IMR-90 (cell line): ENCODE data around the gene IL1R2. TPM values are rescaled to one million over a fixed set of nuclear protein-coding genes. Genes with fewer than 3 reads are reported as not detected.

Experiments
- ATAC-seq: fragments of 200-7000 bp; cut with Tn5 transposase; 2 replicates; pipeline ENCODE4 v1.9.1; 2020; ENCODE audit warnings: low read depth, mild to moderate bottlenecking, moderate library complexity
- BruUV-seq: library from RNA; stranded (reverse); fragments of 400-500 nt; replicated peaks from 2 replicates; lab custom pipeline; 2021; lab: Mats Ljungman, UMichigan
- CTCF ChIA-PET: fragments of 300-600 bp; formaldehyde crosslinking; extraction: SDS; loops from one replicate; lab custom pipeline; 2021; ENCODE audit warnings: antibody characterized with exemption; lab: Yijun Ruan, JAX
- POLR2A ChIA-PET: fragments of 300-600 bp; sonication (Branson Sonifier 250); formaldehyde crosslinking; loops from one replicate; lab custom pipeline; 2022; ENCODE audit warnings: antibody characterized with exemption; ENCODE audit not compliant: unreplicated experiment; lab: Charles Lee
- DNase-seq: peaks from one replicate; pipeline ENCODE4 v3.0.0; 2013
- H2AFZ ChIP-seq: replicated peaks from 2 replicates; pipeline ENCODE3; 2013; ENCODE audit warnings: low read length, mild to moderate bottlenecking; ENCODE audit not compliant: poor library complexity
- H2AK5ac ChIP-seq: 2 replicates; pipeline ENCODE4 v1.6.1; 2013; ENCODE audit warnings: low read depth, low read length, inconsistent platforms
- H2AK9ac ChIP-seq: replicated peaks from 2 replicates; pipeline ENCODE3; 2013; ENCODE audit warnings: mild to moderate bottlenecking, low read depth, low read length, moderate library complexity; ENCODE audit not compliant: poor library complexity
- H2BK120ac ChIP-seq: 2 replicates; pipeline ENCODE4 v1.6.1; 2013; ENCODE audit warnings: low read depth, low read length, inconsistent platforms
- H2BK15ac ChIP-seq: 3 replicates; pipeline ENCODE4 v1.6.1; 2013; ENCODE audit warnings: low read depth, low read length, inconsistent platforms
- H2BK20ac ChIP-seq: 2 replicates; pipeline ENCODE4 v1.6.1; 2013; ENCODE audit warnings: low read depth, mild to moderate bottlenecking, inconsistent platforms, low read length, moderate library complexity
- H2BK5ac ChIP-seq: 2 replicates; pipeline ENCODE4 v1.6.1; 2013; ENCODE audit warnings: mild to moderate bottlenecking, low read depth, low read length, inconsistent platforms; ENCODE audit not compliant: poor library complexity, severe bottlenecking
- H3K14ac ChIP-seq: replicated peaks from 2 replicates; pipeline ENCODE4 v1.6.1; 2013; ENCODE audit warnings: low read depth, low read length, inconsistent platforms
- H3K18ac ChIP-seq: 2 replicates; pipeline ENCODE4 v1.6.1; 2013; ENCODE audit warnings: low read depth, low read length, control low read depth
- H3K23ac ChIP-seq: 2 replicates; pipeline ENCODE4 v1.6.1; 2013; ENCODE audit warnings: low read depth, low read length, inconsistent platforms
- H3K27ac ChIP-seq: 2 replicates; pipeline ENCODE4 v1.5.1; 2013; ENCODE audit warnings: mild to moderate bottlenecking, control low read depth, low read length; ENCODE audit not compliant: insufficient read depth
- H3K27me3 ChIP-seq: 2 replicates; pipeline ENCODE4 v1.6.1; 2013; ENCODE audit warnings: low read length; ENCODE audit not compliant: control insufficient read depth, insufficient read depth
- H3K36me3 ChIP-seq: 2 replicates; pipeline ENCODE4 v1.6.1; 2013; ENCODE audit warnings: low read length, mixed read lengths; ENCODE audit not compliant: control insufficient read depth, insufficient read depth
- H3K4ac ChIP-seq: 2 replicates; pipeline ENCODE4 v1.6.1; 2013; ENCODE audit warnings: low read depth, low read length, inconsistent platforms
- H3K4me1 ChIP-seq: 2 replicates; pipeline ENCODE4 v1.6.1; 2013; ENCODE audit warnings: low read length, mixed read lengths; ENCODE audit not compliant: control insufficient read depth, insufficient read depth
- H3K4me2 ChIP-seq: 2 replicates; pipeline ENCODE4 v1.6.1; 2013; ENCODE audit warnings: low read depth, mild to moderate bottlenecking, control low read depth, low read length, moderate library complexity
- H3K4me3 ChIP-seq: 2 replicates; pipeline ENCODE4 v1.5.1; 2013; ENCODE audit warnings: low read depth, mild to moderate bottlenecking, control low read depth, low read length, moderate library complexity; ENCODE audit not compliant: insufficient read depth
- H3K56ac ChIP-seq: 2 replicates; pipeline ENCODE4 v1.6.1; 2013; ENCODE audit warnings: low read length, inconsistent platforms; ENCODE audit not compliant: insufficient read depth; ENCODE audit errors: extremely low read depth
- H3K79me1 ChIP-seq, 2 experiments: 2 replicates each; pipeline ENCODE4 v1.6.1; 2013; ENCODE audit warnings: low read length in 2 of 2, inconsistent platforms in 1 of 2, low read depth in 1 of 2
- H3K9ac ChIP-seq: 2 replicates; pipeline ENCODE4 v1.6.1; 2013; ENCODE audit warnings: low read depth, low read length, control low read depth
- H3K9me1 ChIP-seq: 2 replicates; pipeline ENCODE4 v1.6.1; 2013; ENCODE audit warnings: low read length, inconsistent platforms; ENCODE audit not compliant: insufficient read depth
- H3K9me3 ChIP-seq: 2 replicates; pipeline ENCODE4 v1.6.1; 2013; ENCODE audit warnings: low read length; ENCODE audit not compliant: control insufficient read depth, insufficient read depth
- H4K20me1 ChIP-seq: 2 replicates; pipeline ENCODE4 v1.6.1; 2013; ENCODE audit warnings: low read length, inconsistent platforms; ENCODE audit not compliant: insufficient read depth
- H4K5ac ChIP-seq: 2 replicates; pipeline ENCODE4 v1.6.1; 2013; ENCODE audit warnings: mild to moderate bottlenecking, low read depth, low read length, control low read depth
- H4K8ac ChIP-seq, 2 experiments: 2 replicates each; pipeline ENCODE4 v1.6.1; 2013; ENCODE audit warnings: low read depth in 2 of 2, low read length in 2 of 2, control low read depth in 1 of 2, inconsistent platforms in 1 of 2
- H4K91ac ChIP-seq: 2 replicates; pipeline ENCODE4 v1.6.1; 2013; ENCODE audit warnings: low read depth, low read length, inconsistent platforms; ENCODE audit not compliant: insufficient read depth
- CEBPB ChIP-seq: IDR thresholded peaks from 2 replicates; pipeline ENCODE4 v1.6.1; 2012; ENCODE audit warnings: low read depth, low read length, improper control_type of control experiment
- CHD1 ChIP-seq: IDR thresholded peaks from 2 replicates; pipeline ENCODE4 v1.6.1; 2012; ENCODE audit warnings: low read depth, low read length, improper control_type of control experiment
- CTCF ChIP-seq: conservative IDR thresholded peaks from 2 replicates; pipeline ENCODE4 v1.5.1; 2012; ENCODE audit warnings: mild to moderate bottlenecking, low read depth, low read length, improper control_type of control experiment
- FOS ChIP-seq: fragments of 150-350 bp; IDR thresholded peaks from 2 replicates; pipeline ENCODE4 v1.6.1; 2016; ENCODE audit warnings: low read depth, low read length
- MAFK ChIP-seq: IDR thresholded peaks from 2 replicates; pipeline ENCODE4 v1.6.1; 2012; ENCODE audit warnings: low read depth, low read length, improper control_type of control experiment
- NFE2L2 ChIP-seq: fragments of 150-350 bp; IDR thresholded peaks from 2 replicates; pipeline ENCODE4 v1.6.1; 2016; ENCODE audit warnings: low read depth, mild to moderate bottlenecking, low read length
- POLR2A ChIP-seq: IDR thresholded peaks from 2 replicates; pipeline ENCODE4 v1.6.1; 2012; ENCODE audit warnings: mild to moderate bottlenecking, low read depth, low read length
- SMC3 ChIP-seq: fragments of 150-350 bp; IDR thresholded peaks from 2 replicates; pipeline ENCODE4 v1.6.1; 2016; ENCODE audit warnings: low read depth, mild to moderate bottlenecking, antibody characterized with exemption, low read length, moderate library complexity
- WGBS, 2 experiments: methylation state at CpG; one replicate each; pipeline versions ENCODE4 v1.1.5 to v1.1.7; 2013; ENCODE audit warnings: missing lambda C conversion rate in 2 of 2; ENCODE audit not compliant: insufficient read length in 1 of 2; ENCODE audit errors: extremely low coverage in 2 of 2; 5-methylcytosine and 5-hydroxymethylcytosine counted together
- dilution Hi-C: fragments of 300-500 bp; cut with HindIII; formaldehyde crosslinking; loops from one replicate; pipeline ENCODE4 v1.14.3; 2018; ENCODE audit warnings: low sequenced_read_pairs; ENCODE audit not compliant: unreplicated experiment
- in situ Hi-C: fragments of 300-500 bp; cut with MboI; formaldehyde crosslinking; loops from 3 replicates; pipeline ENCODE4 v1.14.3; 2019; ENCODE audit warnings: low sequenced_read_pairs, inconsistent platforms, mixed read lengths
- intact Hi-C: fragments of 100-400 bp; cut with micrococcal nuclease; formaldehyde crosslinking; loops from 2 replicates; pipeline ENCODE4 v1.10.0; 2022
- polyA plus RNA-seq, 3 experiments: library from polyadenylated mRNA; depleted of rRNA; stranded (reverse); fragments of >200 nt; gene quantifications; 2 replicates each; pipeline ENCODE4 v1.2.3, GENCODE V29; 2012; ENCODE audit warnings: low replicate concordance in 1 of 3
- total RNA-seq: library from RNA; depleted of rRNA; stranded (reverse); fragments of >200 nt; gene quantifications from 2 replicates; pipeline ENCODE4 v1.2.3, GENCODE V29; 2012

IL1R2 gene
- total and polyA plus RNA-seq, 2 of the 4 experiments (the other 2 are of a cell fraction): not detected

- H3K79me1 ChIP-seq: peaks cover 0 to 12% of the 10 kb centered on the region in 2 experiments; a peak in 2 of 4 replicates
- peak overlapping the region; percentile 98 for H3K14ac ChIP-seq
- no TSS peak for BruUV-seq
- no peak overlapping the region for H3K4me2 ChIP-seq
- no peak; the same call in 1 of the 2 replicates for TF ChIP-seq POLR2A
- TF ChIP-seq CHD1: no peak
- TF ChIP-seq CEBPB: peak; percentile 96
- TF ChIP-seq NFE2L2: peak; percentile 35; the same call in 1 of the 2 replicates
- no peak for TF ChIP-seq SMC3
- TF ChIP-seq CTCF: no peak
- no peak for TF ChIP-seq MAFK
- TF ChIP-seq FOS: 0 out of 2 replicates have a peak, but pooled peaks have one; percentile 39
- DNase-seq: peak; percentile 82
- peak overlapping the region; percentile 99 for H2BK20ac ChIP-seq
- H3K27me3 ChIP-seq: no peaks in the 10 kb centered on the region
- intact Hi-C loops (loop anchor here (2.0 kb wide), 1 partner anchor 75 kb away; no protein-coding TSS in a partner anchor), dilution Hi-C loops (no loop called here), in situ Hi-C loops (no loop called here)
- peak overlapping the region; percentile 92 for H2AFZ ChIP-seq
- peaks cover 4% of the 10 kb centered on the region for H3K9me3 ChIP-seq
- ChIA-PET POLR2A (no interaction called here), CTCF (interaction anchor here (0.9 to 1.0 kb wide), 2 partner anchors 45 to 46 kb away, joined by 3 to 7 read pairs; no protein-coding TSS in a partner anchor)
- peak overlapping the region; percentile 98; the same call in 1 of the 2 replicates for H3K27ac ChIP-seq
- H2BK120ac ChIP-seq: peak overlapping the region; percentile 100; the same call in 1 of the 2 replicates
- peak overlapping the region; percentile 25 for H2AK9ac ChIP-seq
- H3K4me3 ChIP-seq: no peak overlapping the region
- peak overlapping the region; percentile 99; the same call in 2 of the 3 replicates for H2BK15ac ChIP-seq
- H4K5ac ChIP-seq: no peak overlapping the region; the same call in 1 of the 2 replicates
- H3K56ac ChIP-seq: no peak overlapping the region
- no peaks in the 10 kb centered on the region for H4K20me1 ChIP-seq
- H2AK5ac ChIP-seq: peak overlapping the region; percentile 99; the same call in 1 of the 2 replicates
- 40% methylated on average over 1 of the region's 12 CpGs; no CpG with 5 or more reads in 1 of the 2 experiments for WGBS, 2 experiments
- H3K36me3 ChIP-seq: no peaks in the 10 kb centered on the region
- H3K4me1 ChIP-seq: peaks cover 39% of the 10 kb centered on the region
- peak overlapping the region; percentile 88; the same call in 1 of the 2 replicates for H3K18ac ChIP-seq
- H4K91ac ChIP-seq: peak overlapping the region; percentile 99
- H3K23ac ChIP-seq: 0 out of 2 replicates have a peak overlapping the region, but pooled peaks have one; percentile 94
- H2BK5ac ChIP-seq: peak overlapping the region; percentile 97
- no peak for ATAC-seq
- H3K4ac ChIP-seq: peak overlapping the region; percentile 98
- peaks cover 21% of the 10 kb centered on the region for H3K9me1 ChIP-seq
- H4K8ac ChIP-seq: peak overlapping the region in 1 of 2 experiments; percentile 98; a peak in 3 of 4 replicates
- no peak overlapping the region for H3K9ac ChIP-seq
Measured at GRCh38 chr2:102065675-102066252, 74.0 kb downstream of the IL1R2 start.
